Measurements from ENCODE around the gene RASSF9.

The RASSF9 gene

GRCh38 chr12:85821206-85821605 lies 15.0 kb downstream of the RASSF9 start:
- no peak for DNase-seq (ENCODE audit: low read depth in 2 of 2)

GRCh38 chr12:85820101-85820500 lies 16.1 kb downstream of the RASSF9 start:
- no peak for DNase-seq (ENCODE audit: low read depth in 2 of 2)

GRCh38 chr12:85814741-85815140 lies 21.5 kb downstream of the RASSF9 start:
- no peak for DNase-seq (ENCODE audit: low read depth in 2 of 2)

- DNase-seq (ENCODE audit: low read depth in 2 of 2), result no peak
These were observed 22.1 kb downstream of the RASSF9 start for GRCh38 chr12:85814071-85814470.

GRCh38 chr12:85809500-85809899 lies 26.7 kb downstream of the RASSF9 start:
- DNase-seq (ENCODE audit: low read depth in 2 of 2), result no peak

GRCh38 chr12:85807730-85808129 lies 28.5 kb downstream of the RASSF9 start:
- DNase-seq (ENCODE audit: low read depth in 2 of 2), result no peak

- DNase-seq (ENCODE audit: low read depth in 2 of 2), result no peak
These were observed 30.6 kb downstream of the RASSF9 start for GRCh38 chr12:85805654-85806053.

GRCh38 chr12:85804663-85805062 lies 31.5 kb downstream of the RASSF9 start:
- DNase-seq (ENCODE audit: low read depth in 2 of 2), result no peak

- DNase-seq (ENCODE audit: low read depth in 2 of 2), result no peak
These were observed 32.3 kb downstream of the RASSF9 start for GRCh38 chr12:85803923-85804322.

GRCh38 chr12:85803231-85803630 lies 33.0 kb downstream of the RASSF9 start:
- DNase-seq (ENCODE audit: low read depth in 2 of 2), result no peak

- DNase-seq (ENCODE audit: low read depth in 2 of 2), result no peak
These were observed 38.1 kb downstream of the RASSF9 start for GRCh38 chr12:85798122-85798521.

GRCh38 chr12:85796001-85796400 lies 40.2 kb downstream of the RASSF9 start:
- DNase-seq (ENCODE audit: low read depth in 2 of 2), result no peak

GRCh38 chr12:85794531-85794930 lies 41.7 kb downstream of the RASSF9 start:
- DNase-seq (ENCODE audit: low read depth in 2 of 2), result no peak

GRCh38 chr12:85784096-85784720 lies 52.0 kb downstream of the RASSF9 start:
- DNase-seq (ENCODE audit: low read depth in 2 of 2), result no peak

- DNase-seq (ENCODE audit: low read depth in 2 of 2), result no peak
These were observed 53.5 kb downstream of the RASSF9 start for GRCh38 chr12:85782711-85783110.

- DNase-seq (ENCODE audit: low read depth in 2 of 2), result no peak
These were observed 54.4 kb downstream of the RASSF9 start for GRCh38 chr12:85781766-85782165.

GRCh38 chr12:85779768-85780167 lies 56.4 kb downstream of the RASSF9 start:
- no peak for DNase-seq (ENCODE audit: low read depth in 2 of 2)

GRCh38 chr12:85775091-85775490 lies 61.1 kb downstream of the RASSF9 start:
- no peak for DNase-seq (ENCODE audit: low read depth in 2 of 2)

- DNase-seq (ENCODE audit: low read depth in 2 of 2), result no peak
These were observed 70.7 kb downstream of the RASSF9 start for GRCh38 chr12:85765453-85765869.

GRCh38 chr12:85759623-85760022 lies 76.6 kb downstream of the RASSF9 start:
- no peak for DNase-seq (ENCODE audit: low read depth in 2 of 2)

GRCh38 chr12:85759091-85759490 lies 77.1 kb downstream of the RASSF9 start:
- DNase-seq (ENCODE audit: low read depth in 2 of 2), result no peak

GRCh38 chr12:85755760-85756159 lies 80.4 kb downstream of the RASSF9 start:
- DNase-seq (ENCODE audit: low read depth in 2 of 2), result no peak

Data from stimulated activated CD4-positive, alpha-beta T cell treated with anti-CD3 and anti-CD28 coated beads, Interleukin-1b, Interleukin-23, amount 100 ng/mL, for 4 hours (primary cell).